Middle frontal gyrus (tissue), 1 donor: Measurements from ENCODE around the gene ENPP6.
"Not testable (repeated sequence)": the region's sequence is repeated elsewhere in the genome, so short reads cannot be mapped to it uniquely, and the experiment has no call there.

Experiments used
- DNase-seq: peaks from one replicate; pipeline ENCODE4 v3.0.0-alpha.2; 2015; ENCODE audit warnings: low spot score; ENCODE audit errors: extremely low spot score

ENPP6 gene

DNA sequence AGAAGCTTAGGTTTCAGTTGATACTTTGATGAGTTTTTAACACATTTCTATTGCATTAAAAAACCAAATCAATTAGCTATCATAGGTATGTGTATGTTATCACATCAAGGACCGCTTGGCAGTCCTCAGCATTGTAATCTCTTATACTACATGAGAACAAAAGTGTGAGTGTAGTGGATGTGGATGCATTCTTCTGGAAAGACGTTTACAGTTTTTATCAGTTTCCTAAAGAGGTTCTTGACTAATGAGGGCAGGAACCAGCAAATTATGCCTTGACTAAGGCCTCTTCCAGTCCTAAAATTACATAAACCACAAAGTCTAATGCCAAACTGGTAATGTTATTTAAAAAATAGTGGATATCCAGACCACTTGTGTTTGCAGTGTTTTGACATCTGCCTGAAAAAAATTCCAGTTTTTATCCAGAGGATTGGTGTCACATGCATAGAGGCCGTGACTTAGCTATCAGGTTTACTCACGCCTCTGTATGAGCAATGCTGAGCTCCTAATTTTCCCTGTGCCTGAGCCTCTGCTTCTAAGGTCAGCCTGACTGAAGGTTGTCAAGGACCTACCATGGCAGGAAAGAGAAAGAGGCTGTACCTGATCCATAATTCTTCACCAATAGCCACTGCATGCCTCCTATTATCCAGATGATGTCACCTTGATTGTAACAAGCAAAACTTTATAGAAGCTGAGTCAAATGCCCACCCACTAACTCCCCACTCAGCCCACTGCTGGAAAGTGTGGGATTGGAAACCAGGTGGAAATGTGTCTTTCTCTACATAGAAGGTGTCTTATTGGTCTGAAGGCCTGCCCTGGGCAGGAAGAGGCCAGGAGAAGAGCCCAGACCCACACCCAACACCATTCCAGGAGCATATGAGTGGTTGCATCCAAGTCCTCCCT is 68.7 kb downstream of the ENPP6 start:
- DNase-seq, result no peak

DNA sequence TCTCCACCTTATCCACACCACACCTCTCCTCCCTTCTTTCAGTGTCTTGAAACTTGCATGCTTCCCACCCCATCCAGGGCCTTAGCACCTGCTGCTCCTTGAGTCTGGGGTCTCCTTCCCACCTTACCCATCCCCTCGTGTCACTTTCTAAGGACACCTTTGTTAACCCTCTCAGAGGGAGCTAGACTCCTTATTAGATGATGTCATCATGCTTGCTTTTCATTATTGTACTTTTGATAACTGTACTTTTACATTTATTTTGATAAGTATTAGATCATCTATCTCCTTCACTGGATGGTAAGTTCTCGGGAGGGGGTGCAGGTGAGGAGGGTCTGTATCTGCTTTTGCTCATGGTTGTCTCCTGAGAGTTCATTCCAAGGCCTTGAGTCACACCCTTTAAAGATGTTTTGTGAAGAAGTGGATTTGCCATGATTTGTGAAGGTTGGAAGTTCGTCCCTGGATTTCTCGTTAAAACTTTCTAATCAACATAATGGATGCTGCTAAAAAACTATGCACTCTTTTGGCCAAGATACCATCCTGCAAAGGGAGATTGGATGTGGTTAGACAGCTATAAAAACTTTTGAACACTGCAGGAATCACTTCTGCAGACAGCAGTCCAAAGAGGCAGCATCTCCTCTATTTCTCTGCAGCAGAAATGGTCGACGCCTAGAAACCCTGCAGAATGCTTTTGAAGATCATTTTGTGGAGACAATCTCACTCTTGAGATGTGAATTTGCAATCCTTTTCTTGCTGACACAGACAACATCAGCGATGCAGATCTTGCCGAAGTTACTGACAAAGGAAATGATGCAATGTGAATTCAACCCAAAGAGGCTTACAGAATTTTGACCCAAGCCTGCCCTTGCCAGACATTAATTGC is 69.6 kb downstream of the ENPP6 start:
- DNase-seq, result no peak

DNA sequence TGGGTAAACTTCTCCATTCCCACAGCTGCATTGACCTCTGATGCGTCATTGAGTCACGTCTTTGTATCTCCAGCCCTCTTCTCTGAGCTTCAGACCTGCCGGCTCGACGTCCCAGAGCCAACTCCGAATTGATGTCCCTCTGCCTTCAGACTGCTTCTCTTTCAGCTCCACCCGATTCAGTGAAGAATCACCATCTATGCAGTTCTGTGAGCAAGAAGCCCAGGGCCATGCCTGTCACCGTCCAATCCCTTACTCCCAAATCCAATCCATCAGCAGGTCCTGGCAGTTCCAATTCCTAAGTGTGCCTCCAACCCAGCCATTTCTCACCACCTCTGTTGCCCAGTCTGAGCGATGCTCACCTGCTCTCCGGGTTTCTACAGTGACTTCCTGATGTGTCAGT is 70.7 kb downstream of the ENPP6 start:
- no peak for DNase-seq

DNA sequence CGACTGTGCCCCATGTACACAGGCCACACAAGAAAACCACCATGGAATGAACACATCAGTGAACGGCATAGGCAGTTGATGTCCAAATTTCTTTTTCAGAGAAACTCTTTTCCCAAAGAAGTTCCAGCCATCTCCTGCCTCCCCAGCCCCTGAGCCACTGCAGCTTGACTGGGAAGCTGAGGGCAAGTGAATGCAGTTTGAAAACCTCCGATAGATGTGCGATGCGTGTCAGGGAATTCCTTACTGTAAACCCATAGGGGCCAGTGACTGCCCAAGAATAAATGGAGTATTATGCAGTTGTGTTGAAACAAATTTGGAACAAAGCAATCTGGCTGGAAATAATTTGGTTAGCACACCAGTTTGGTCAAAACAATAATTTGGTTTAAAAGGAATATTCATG is 72.1 kb downstream of the ENPP6 start:
- DNase-seq, result no peak

DNA sequence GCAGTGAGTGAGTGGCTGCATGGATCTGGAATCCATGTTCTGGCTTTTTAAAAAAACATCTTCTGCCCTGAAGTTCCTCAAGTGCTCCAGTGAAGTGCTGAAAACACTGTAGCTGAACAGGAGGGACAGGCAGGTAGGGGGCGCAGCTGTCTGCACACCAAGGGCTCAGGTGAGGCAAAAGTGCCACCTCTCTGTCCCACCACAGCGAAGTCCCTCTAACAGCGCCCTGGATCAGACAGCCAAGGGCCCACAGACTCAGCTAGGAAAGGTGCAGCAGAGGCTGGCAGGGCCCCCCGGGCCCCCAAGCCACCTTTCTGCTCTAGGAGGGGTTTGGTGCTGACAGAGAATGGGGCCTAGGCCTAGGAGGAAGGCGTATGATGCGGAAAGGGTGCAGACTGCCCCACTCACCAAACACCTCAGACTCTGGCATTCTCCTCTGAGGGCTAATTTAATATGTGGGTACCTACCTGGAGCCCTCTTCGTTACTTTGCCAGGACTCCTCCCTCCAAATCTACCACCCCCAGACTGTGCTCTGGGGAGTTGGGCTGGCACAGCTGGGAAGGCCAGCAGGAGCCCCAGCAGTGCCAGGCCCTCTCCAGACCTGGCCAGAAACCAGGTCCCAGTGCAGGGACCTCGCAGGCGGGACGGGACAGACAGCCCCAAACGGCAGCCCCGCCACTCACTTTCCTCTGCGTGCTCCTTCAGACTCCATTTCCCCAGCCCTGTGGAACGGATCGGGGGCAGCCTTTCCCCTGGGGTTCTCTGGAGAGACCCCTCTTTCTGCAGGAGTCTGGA is 73.7 kb downstream of the ENPP6 start:
- no peak for DNase-seq

DNA sequence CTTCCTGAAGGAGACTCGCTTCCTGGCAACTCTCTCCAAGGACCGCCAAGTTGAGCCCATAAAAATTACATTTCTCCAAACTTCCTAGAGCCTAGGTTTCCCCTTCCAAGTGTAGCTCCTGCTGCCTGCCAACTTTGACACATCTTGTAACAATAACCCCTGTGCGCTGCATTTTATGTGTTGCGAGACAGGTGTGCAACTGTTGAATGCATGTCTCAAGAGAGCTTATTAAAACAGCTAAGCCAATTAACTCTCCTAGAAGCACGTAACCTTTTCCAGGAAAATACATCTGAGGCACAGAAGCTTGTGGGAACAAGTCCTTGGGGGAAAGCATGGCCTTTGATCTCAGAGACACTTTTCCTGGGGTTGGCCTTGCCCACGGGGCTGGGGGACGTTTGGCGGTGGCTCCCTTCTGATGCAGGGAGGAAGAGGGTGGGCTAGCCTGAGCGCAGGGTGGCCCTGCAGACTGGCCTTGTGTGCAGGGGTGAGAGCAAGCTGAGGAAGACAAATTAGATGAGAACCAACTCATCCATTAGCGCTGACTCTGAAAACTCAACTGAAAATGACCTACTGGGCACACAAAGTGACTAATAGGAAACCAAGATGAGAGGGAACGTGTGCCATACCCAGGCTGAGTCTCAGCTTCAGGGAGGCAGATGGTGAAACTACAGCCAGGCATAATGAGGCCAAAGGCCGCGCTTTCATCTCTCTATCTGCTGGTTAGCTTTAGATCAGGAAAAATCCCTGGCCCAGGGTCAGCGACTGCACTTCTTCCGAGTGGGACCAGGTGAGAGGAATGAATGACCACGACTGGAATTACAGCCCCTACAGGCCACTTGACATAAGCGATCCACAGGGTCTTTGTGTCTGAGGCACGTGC is 75.3 kb downstream of the ENPP6 start:
- DNase-seq, result no peak

DNA sequence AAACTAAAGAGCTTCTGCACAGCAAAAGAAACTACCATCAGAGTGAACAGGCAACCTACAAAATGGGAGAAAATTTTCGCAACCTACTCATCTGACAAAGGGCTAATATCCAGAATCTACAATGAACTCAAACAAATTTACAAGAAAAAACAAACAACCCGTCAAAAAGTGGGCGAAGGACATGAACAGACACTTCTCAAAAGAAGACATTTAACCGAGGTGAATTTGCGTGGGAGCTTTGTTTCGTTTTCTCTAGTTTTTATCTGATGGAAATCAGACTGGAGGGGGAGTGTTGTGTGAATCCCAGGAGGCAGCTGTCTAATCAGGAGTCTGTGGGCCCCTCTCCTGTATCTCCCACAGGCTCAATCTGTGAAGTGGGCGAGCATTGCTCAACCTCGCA is 76.8 kb downstream of the ENPP6 start:
- DNase-seq, result not testable (repeated sequence)

DNA sequence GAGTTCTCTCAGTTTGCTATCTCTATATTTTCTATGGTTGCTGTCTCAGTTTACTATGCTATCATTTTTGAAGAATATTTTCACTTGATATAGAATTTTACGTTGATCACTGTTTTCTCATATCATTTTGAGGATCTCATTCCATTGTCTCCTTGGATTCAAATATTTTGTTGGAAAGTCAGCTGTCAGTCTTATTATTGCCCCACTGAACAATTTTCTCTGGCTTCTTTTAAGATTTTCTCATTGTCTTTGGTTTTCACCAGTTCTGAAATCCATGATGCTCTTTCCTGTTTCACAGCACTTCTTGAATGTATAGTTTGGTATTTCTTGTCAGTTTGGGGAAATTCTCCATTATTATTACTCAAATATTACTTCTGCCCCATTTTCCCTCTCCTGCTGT is 81.1 kb downstream of the ENPP6 start:
- DNase-seq, result no peak

DNA sequence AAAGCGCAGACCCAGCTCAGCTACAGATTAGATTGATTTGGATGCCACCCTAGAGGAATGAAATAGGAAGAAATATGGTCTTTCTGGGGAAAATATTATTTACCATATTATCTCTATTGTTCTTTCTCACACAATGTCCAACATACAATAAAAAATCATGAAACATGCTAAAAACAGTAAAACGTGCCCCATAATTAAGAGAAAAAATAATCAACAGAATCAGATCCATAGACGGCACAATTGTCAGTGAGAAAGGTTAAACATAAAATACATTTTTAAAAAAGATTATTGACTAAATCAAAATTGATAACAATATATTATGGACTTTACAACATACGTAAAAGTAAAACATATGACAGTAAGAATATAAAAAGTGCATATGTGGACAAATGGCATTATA is 90.9 kb downstream of the ENPP6 start:
- no peak for DNase-seq

DNA sequence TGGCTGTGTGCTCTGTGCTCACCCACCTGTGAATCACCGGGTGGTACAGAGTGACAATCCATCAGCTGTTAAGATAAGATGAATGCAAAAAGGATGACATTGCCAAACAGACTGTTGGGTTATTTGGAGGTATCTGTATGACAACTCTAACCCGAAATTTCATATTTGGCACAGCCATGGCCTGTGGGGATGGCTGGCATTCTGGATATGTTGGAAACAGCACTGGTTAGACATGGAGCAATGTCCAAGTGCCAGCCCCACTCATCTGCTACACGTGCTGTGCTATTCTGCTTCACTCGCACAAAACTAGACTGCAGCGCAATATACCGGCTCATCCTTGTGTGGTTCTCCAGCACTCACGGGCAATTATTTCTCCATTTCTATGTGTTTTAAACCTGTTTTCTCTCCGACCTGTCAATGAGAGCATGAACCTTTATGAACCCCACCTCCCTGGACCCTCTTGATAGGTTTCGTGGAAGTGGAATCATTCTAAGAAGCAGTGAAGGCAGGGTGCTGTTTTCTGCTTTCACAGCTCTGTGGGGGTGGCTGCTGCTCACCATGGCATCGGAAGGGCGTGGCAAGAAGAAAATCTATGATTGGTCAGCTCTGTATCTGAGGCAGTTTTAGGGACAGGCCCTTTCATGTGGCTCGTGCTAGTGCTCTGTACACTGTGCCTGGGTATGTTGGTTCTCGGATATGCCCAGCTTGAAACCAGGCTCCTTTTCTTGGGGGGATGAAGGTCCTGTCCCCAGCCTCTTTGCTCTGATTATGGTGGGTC is 94.9 kb downstream of the ENPP6 start:
- DNase-seq, result no peak

DNA sequence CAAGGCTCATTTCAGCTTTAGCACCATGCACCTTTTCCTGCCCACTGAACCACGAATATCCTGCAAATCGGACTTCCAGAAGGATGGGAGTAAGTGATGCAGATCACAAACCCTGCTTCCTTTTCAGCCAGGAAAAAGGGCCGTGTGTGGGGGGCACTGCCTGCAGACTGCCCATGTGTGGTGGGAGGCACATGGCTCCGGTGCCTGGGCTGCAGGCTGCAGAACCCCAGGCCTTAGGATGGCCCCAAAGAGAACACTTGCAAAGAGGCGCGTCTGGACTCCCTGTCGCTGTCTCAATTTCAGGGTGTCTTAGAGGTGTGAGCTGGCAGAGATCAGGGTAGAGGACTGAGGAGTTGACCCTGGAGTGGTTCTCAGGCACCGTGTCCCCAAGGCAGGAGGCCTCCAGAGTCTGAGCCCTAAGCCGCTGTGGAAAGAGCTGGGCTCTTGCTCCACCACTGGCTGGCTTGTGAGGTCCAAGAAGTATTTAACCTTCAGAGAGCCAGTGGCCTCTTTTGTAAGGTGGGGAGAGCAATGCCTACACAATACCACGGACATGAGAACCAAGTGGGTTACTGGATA is 97.0 kb downstream of the ENPP6 start:
- no peak for DNase-seq

DNA sequence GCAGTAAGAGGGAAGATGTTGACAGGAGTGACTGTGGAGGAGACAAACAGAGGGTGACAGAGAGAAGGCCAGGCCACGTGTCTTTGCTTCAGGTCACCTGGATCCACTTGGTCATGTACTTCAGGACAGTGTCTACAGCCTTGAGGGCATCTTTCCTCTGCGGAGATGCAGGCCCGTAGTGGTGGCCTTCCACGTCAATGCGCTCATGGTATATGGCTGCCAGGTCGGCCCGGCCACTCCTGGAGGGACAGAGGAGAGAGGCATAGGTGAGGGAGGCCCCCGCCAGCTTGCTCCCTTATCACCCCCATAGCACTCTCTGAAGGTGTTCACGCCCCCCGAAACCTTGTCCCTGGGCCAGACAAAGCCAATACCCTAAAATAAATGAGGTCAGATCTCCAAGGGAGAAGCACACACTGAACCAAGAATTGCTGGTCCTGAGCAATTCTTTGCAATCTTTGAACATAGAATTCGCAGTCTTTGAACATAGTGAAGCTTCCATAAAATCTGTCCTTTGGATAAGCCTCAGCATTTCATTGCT is 99.9 kb downstream of the ENPP6 start:
- no peak for DNase-seq

DNA sequence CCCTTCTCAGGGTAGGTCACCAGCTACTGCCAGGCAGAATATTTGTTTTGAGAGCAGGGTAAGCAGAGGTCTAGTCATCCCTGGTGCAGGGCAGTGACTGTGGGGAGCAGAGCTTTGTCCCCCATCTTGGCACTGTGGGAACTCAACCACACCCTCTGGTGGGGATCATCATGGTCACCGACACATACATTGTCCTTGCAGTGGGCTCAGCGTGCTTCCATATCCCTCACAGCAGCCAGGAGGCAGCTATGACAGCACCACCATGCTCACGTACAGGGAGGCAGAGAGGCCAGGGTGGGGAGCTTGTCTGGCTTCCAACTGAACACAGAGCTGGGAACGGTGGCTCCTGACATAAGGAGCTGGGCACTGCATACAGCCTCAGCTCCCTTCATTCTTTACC is 102.3 kb downstream of the ENPP6 start:
- DNase-seq, result no peak

DNA sequence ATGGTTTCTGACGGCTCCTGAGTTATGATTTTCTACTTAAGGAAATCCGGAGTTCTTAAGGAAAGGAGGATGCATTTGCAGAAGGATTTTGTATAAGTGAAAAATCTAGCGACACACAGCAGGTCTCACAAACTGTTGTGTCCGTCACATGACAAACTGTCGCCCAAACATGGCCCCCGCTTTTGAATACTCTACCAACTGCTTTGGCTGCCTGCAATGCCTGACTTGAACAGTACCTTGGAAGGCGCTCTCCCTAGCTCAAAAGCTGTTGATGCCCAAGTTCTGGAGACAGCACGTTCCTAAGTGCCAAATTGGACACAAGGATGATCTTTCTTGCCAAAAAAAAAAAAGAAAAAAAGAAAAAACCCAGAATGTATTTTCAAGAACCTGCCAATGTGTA is 103.2 kb downstream of the ENPP6 start:
- DNase-seq, result peak; percentile 30

DNA sequence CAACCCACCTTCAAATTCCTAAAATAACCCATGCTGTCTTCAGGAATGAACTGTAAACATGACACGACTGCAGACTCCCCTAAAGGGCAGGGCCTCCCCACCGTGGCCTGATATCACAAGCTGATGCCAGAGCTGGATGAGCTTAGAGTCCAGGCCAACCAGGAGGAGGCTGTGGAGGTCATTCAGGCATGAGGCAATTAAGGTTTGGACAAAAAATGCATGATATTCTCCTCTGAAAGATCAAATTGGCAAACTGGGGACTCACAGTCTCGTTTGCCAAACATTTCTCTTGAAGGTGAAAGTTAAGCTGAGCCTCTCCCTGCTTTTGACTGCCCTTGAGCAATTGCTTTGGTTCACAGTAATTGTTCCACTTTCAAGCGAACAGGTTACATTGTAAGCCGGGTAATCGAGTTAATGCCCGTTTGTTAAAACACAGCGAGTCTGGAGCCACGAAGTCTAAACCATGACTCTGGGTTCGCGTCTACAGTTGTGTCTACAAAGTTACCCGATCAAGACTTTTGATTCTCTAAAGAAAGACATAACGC is 105.6 kb downstream of the ENPP6 start:
- DNase-seq, result no peak

DNA sequence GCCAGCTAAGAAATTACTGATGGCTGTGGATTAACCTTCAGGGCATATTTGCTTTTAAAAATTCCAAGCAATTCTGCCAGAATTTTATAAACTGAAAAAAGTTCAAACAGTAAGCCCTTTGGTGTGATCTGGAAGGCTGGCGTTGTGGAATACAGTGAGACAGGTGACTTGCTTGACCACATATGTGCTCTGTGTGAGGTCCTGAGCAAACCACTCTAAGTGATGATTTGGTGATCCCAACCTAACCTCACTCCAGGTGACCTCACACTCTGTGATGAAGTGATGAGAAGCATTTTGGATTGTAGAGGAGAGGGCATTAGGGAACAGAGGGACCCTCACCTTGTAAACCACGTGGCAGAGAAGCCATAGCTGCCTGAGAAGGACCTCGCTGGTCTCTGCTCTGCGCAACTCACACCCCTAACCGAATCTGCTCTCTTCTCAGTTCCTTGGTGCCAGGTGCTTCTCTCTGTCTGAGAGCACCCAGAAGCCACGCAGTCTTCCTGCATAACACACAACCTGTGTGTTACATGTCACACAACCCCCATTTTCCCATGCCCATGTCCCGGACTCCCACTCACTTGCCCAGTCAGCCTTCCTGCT is 106.3 kb downstream of the ENPP6 start:
- no peak for DNase-seq

DNA sequence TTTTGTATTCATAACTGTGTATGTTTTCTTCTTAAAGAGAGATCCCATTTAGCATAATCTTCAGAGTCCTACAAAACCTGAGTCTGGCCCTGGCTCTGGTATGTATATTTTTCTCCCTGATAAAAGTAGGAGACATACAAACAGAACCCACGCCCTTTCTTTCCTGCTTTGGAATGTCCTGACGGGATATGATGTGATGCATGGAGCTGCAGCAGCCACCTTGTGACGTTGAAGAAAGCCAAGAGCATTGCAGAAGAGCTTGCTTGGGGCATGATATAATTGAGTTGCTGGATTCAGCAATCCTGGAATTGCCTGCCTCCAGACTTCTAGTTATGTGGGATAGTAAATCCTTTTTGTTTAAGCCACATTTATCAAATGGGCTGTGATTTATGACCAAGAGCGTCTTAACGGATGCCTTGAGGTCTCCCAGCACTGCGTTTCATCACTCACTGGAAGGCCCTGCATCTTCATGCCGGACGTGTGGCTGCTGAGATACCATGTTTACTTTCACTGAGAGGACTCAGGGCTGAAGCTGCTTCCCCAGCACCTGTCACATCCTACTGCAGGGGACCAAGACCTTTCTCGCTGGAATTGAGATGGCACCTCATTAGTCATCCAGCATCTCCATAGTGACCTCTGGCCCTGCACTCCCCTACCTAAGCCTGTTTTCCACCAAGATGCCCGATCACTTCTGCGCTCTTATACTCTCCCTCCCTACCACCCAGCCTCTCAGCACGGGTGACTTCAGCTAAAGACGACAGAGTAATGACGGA is 107.0 kb downstream of the ENPP6 start:
- DNase-seq, result no peak

DNA sequence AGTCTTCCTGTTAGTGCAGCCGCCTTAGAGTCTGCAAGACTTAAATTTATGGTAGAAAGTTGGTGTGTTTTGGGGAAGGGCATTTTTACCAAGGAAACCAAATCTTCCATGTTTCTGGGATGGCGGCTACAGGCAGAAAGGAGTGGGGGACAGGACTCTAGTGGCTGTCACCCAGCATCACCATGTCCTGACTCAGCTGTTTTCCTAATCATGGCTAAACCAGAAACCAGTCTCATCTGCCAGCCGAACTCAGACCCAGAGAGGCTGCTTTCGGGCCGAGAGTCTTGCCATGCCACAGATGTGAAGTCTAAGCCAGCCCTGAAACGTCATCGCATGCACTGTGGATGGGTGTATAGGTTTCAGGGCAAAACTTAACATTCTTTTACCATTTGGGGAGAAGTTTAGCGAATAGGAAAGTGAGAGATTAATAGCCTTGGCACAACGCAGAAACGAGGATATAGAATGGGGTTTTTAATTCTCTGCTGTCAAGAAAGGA is 109.6 kb downstream of the ENPP6 start:
- no peak for DNase-seq
